Measurements from ENCODE around the gene ST6GALNAC4. TPM values are rescaled to one million over a fixed set of nuclear protein-coding genes. Genes with fewer than 3 reads are reported as not detected.

ST6GALNAC4 gene
- total and polyA plus RNA-seq, 9 of the 15 experiments (the other 6 are each of a cell fraction or from before 2014, with no cell fraction given), result 2.6 to 43.1 (median 15.4) TPM

DNA sequence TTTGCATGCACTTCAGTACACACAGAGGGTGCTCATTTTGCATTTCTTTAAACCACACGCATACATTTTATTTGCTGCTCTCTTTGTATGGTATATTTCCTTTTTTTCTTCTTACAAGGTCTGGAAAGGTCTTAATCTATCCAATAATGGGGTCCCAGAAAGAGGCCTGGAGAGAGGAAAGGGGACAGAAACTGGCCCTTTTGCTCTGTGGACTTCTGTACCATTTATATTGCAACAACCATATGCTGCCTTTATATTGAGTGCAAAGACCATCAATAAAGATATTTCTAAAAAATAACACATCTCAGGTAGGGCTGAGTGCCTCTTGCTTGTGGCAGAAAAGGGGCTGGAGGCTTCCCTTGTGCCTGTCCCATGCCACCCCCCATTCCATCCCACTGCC is 36.3 kb upstream of the ST6GALNAC4 start (continued):
- TF ChIP-seq SP2 (IDR thresholded peaks at IDR 0.05; ENCODE audit: extremely low read depth, low read depth, low read length, poor library complexity, severe bottlenecking), result no peak
- no peak for TF ChIP-seq ETS2 (tag; IDR thresholded peaks at IDR 0.05; ENCODE audit: borderline replicate concordance, poor library complexity, severe bottlenecking)
- TF ChIP-seq ZNF347 (CRISPR knock-in tag; IDR thresholded peaks at IDR 0.05; ENCODE audit: low read depth), result no peak
- TF ChIP-seq, protein P1, sequence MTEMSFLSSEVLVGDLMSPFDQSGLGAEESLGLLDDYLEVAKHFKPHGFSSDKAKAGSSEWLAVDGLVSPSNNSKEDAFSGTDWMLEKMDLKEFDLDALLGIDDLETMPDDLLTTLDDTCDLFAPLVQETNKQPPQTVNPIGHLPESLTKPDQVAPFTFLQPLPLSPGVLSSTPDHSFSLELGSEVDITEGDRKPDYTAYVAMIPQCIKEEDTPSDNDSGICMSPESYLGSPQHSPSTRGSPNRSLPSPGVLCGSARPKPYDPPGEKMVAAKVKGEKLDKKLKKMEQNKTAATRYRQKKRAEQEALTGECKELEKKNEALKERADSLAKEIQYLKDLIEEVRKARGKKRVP (CRISPR knock-in tag; IDR thresholded peaks at IDR 0.05), result no peak
- TF ChIP-seq MED1 (CRISPR knock-in tag; IDR thresholded peaks at IDR 0.05; ENCODE audit: borderline replicate concordance), result no peak
- TF ChIP-seq FOXJ2 (tag; IDR thresholded peaks at IDR 0.05), result no peak
- no peak for TF ChIP-seq MYNN (IDR thresholded peaks at IDR 0.05)
- no peak for TF ChIP-seq MYNN (CRISPR knock-in tag; IDR thresholded peaks at IDR 0.05)
- TF ChIP-seq, protein P2, sequence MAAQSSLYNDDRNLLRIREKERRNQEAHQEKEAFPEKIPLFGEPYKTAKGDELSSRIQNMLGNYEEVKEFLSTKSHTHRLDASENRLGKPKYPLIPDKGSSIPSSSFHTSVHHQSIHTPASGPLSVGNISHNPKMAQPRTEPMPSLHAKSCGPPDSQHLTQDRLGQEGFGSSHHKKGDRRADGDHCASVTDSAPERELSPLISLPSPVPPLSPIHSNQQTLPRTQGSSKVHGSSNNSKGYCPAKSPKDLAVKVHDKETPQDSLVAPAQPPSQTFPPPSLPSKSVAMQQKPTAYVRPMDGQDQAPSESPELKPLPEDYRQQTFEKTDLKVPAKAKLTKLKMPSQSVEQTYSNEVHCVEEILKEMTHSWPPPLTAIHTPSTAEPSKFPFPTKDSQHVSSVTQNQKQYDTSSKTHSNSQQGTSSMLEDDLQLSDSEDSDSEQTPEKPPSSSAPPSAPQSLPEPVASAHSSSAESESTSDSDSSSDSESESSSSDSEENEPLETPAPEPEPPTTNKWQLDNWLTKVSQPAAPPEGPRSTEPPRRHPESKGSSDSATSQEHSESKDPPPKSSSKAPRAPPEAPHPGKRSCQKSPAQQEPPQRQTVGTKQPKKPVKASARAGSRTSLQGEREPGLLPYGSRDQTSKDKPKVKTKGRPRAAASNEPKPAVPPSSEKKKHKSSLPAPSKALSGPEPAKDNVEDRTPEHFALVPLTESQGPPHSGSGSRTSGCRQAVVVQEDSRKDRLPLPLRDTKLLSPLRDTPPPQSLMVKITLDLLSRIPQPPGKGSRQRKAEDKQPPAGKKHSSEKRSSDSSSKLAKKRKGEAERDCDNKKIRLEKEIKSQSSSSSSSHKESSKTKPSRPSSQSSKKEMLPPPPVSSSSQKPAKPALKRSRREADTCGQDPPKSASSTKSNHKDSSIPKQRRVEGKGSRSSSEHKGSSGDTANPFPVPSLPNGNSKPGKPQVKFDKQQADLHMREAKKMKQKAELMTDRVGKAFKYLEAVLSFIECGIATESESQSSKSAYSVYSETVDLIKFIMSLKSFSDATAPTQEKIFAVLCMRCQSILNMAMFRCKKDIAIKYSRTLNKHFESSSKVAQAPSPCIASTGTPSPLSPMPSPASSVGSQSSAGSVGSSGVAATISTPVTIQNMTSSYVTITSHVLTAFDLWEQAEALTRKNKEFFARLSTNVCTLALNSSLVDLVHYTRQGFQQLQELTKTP (IDR thresholded peaks at IDR 0.05; ENCODE audit: low read depth in 1 of 2, partially characterized antibody in 2 of 2), result no peak
